Measurements from ENCODE around the gene KCNH3.
A peak's percentile ranks its signal among the peaks of the same experiment; 100 is the strongest.

- TF ChIP-seq CTCF (conservative IDR thresholded peaks at IDR 0.05 in 1 of 2, IDR thresholded peaks at IDR 0.05 in 1 of 2; ENCODE audit: low read depth in 1 of 2, low read length in 2 of 2) (peak in 1 of 2 donors; percentile 29), EZH2 (IDR thresholded peaks at IDR 0.05; ENCODE audit: low read length, missing control alignments) (no peak)
These were observed 19.0 kb downstream of the KCNH3 start for GRCh38 chr12:49557917-49558215.
